GM18867 (cell line): Measurements from ENCODE around the gene GNAI3.

Source experiments
- ATAC-seq: cut with Tn5 transposase; IDR thresholded peaks from one replicate; pipeline ENCODE4 v1.9.1; 2021; ENCODE audit warnings: mild to moderate bottlenecking, moderate library complexity; ENCODE audit not compliant: unreplicated experiment

GNAI3 gene

GRCh38 chr1:109543988-109544735, 4.3 kb upstream of the GNAI3 start:
- ATAC-seq, result no peak

GRCh38 chr1:109546311-109547109, 1.9 kb upstream of the GNAI3 start:
- ATAC-seq, result peak; percentile 47

- ATAC-seq, result peak; percentile 13
Observed at GRCh38 chr1:109547463-109548320, 723 bp upstream of the GNAI3 start.

- ATAC-seq, result no peak
Observed at GRCh38 chr1:109556563-109556962, 8.1 kb downstream of the GNAI3 start.

GRCh38 chr1:109557520-109557919, 9.1 kb downstream of the GNAI3 start:
- no peak for ATAC-seq

GRCh38 chr1:109559995-109560394, 11.6 kb downstream of the GNAI3 start:
- no peak for ATAC-seq

GRCh38 chr1:109564194-109564878, 15.9 kb downstream of the GNAI3 start:
- no peak for ATAC-seq

GRCh38 chr1:109565241-109565640, 16.8 kb downstream of the GNAI3 start:
- ATAC-seq, result no peak

- ATAC-seq, result no peak
Observed at GRCh38 chr1:109566982-109567381, 18.6 kb downstream of the GNAI3 start.

GRCh38 chr1:109567877-109568672, 19.7 kb downstream of the GNAI3 start:
- no peak for ATAC-seq

GRCh38 chr1:109569323-109569722, 20.9 kb downstream of the GNAI3 start:
- no peak for ATAC-seq

- no peak for ATAC-seq
Observed at GRCh38 chr1:109570414-109570813, 22.0 kb downstream of the GNAI3 start.

- ATAC-seq, result no peak
Observed at GRCh38 chr1:109573785-109574184, 25.4 kb downstream of the GNAI3 start.

GRCh38 chr1:109578947-109579443, 30.6 kb downstream of the GNAI3 start:
- no peak for ATAC-seq

- ATAC-seq, result no peak
Observed at GRCh38 chr1:109579491-109579890, 31.1 kb downstream of the GNAI3 start.

- no peak for ATAC-seq
Observed at GRCh38 chr1:109582021-109582420, 33.6 kb downstream of the GNAI3 start.

GRCh38 chr1:109584766-109585165, 36.4 kb downstream of the GNAI3 start:
- ATAC-seq, result no peak

- no peak for ATAC-seq
Observed at GRCh38 chr1:109586055-109586454, 37.6 kb downstream of the GNAI3 start.

GRCh38 chr1:109589177-109589576, 40.8 kb downstream of the GNAI3 start:
- ATAC-seq, result no peak

- ATAC-seq, result no peak
Observed at GRCh38 chr1:109589679-109590078, 41.3 kb downstream of the GNAI3 start.
